Measurements from ENCODE around the gene DYNLL1. TPM values are rescaled to one million over a fixed set of nuclear protein-coding genes. Genes with fewer than 3 reads are reported as not detected.

The DYNLL1 gene
- total and polyA plus RNA-seq, 2 of the 4 experiments (the other 2 are of a cell fraction), result 663 to 696 TPM

- TF ChIP-seq USF2 (IDR thresholded peaks at IDR 0.05; ENCODE audit: low read depth, low read length) (no peak), CHD1 (IDR thresholded peaks at IDR 0.05; ENCODE audit: low read depth, low read length) (no peak), CEBPB (IDR thresholded peaks at IDR 0.05; ENCODE audit: low read depth, low read length) (no peak), MAZ (IDR thresholded peaks at IDR 0.05; ENCODE audit: borderline replicate concordance, low read depth, low read length) (no peak)
These were observed 3.1 kb downstream of the DYNLL1 start (continued) for GRCh38 chr12:120498870-120499515.

- no peak overlapping the region for H4K91ac ChIP-seq (ENCODE audit: insufficient read depth, low read depth, low read length)
- no peak overlapping the region for H2AK5ac ChIP-seq (ENCODE audit: low read depth, low read length)
- CTCF ChIA-PET, result no interaction called here
- H2AK9ac ChIP-seq (replicated peaks; ENCODE audit: low read depth, low read length, poor library complexity), result no peak overlapping the region
- H3K4ac ChIP-seq (ENCODE audit: low read depth, low read length), result no peak overlapping the region
- H4K5ac ChIP-seq (ENCODE audit: low read depth, low read length), result no peak overlapping the region
- no peak overlapping the region for H4K8ac ChIP-seq (ENCODE audit: low read depth in 2 of 2, low read length in 2 of 2)
- H3K4me2 ChIP-seq (ENCODE audit: low read depth, low read length), result no peak overlapping the region
- no peak overlapping the region for H2BK120ac ChIP-seq (ENCODE audit: low read depth, low read length)
- no peak overlapping the region for H3K18ac ChIP-seq (ENCODE audit: low read depth, low read length)
- WGBS, 2 experiments (ENCODE audit: extremely low coverage in 2 of 2, insufficient read length in 1 of 2), result 60% methylated on average over 1 of the region's 1 CpG; no CpG with 5 or more reads in 1 of the 2 experiments
- peaks cover 27% of the 10 kb centered on the region for H4K20me1 ChIP-seq (ENCODE audit: insufficient read depth, low read length)
- no peaks in the 10 kb centered on the region; the same call in 1 of the 2 replicates for H3K4me1 ChIP-seq (ENCODE audit: control insufficient read depth, insufficient read depth, low read length)
- in situ Hi-C loops (cut with MboI; ENCODE audit: low sequenced_read_pairs) (no loop called here), dilution Hi-C loops (cut with HindIII; ENCODE audit: low sequenced_read_pairs, unreplicated experiment) (no loop called here), intact Hi-C loops (cut with micrococcal nuclease) (no loop called here)
- no peaks in the 10 kb centered on the region for H3K9me1 ChIP-seq (ENCODE audit: insufficient read depth, low read length)
- H3K79me1 ChIP-seq (ENCODE audit: low read depth in 1 of 2, low read length in 2 of 2), result peaks cover 4 to 23% of the 10 kb centered on the region in 2 experiments
- no peak overlapping the region for H3K14ac ChIP-seq (replicated peaks; ENCODE audit: low read depth, low read length)
- no peaks in the 10 kb centered on the region for H3K9me3 ChIP-seq (ENCODE audit: control insufficient read depth, insufficient read depth, low read length)
- peaks cover 18% of the 10 kb centered on the region for H3K36me3 ChIP-seq (ENCODE audit: control insufficient read depth, insufficient read depth, low read length)
- H3K4me3 ChIP-seq (ENCODE audit: insufficient read depth, low read depth, low read length), result no peak overlapping the region
- H3K27ac ChIP-seq (ENCODE audit: insufficient read depth, low read length), result no peak overlapping the region
- H3K56ac ChIP-seq (ENCODE audit: extremely low read depth, insufficient read depth, low read length), result no peak overlapping the region
- no peaks in the 10 kb centered on the region for H3K27me3 ChIP-seq (ENCODE audit: control insufficient read depth, insufficient read depth, low read length)
- H2AFZ ChIP-seq (replicated peaks; ENCODE audit: low read length, poor library complexity), result no peak overlapping the region
- no peak overlapping the region for H2BK5ac ChIP-seq (ENCODE audit: low read depth, low read length, poor library complexity, severe bottlenecking)
- no peak overlapping the region for H3K23ac ChIP-seq (ENCODE audit: low read depth, low read length)
- H2BK15ac ChIP-seq (ENCODE audit: low read depth, low read length), result no peak overlapping the region
- POLR2A ChIA-PET (ENCODE audit: unreplicated experiment), result no interaction called here
- no peak overlapping the region for H3K9ac ChIP-seq (ENCODE audit: low read depth, low read length)
- no peak overlapping the region for H2BK20ac ChIP-seq (ENCODE audit: low read depth, low read length)
- BruUV-seq (replicated peaks), result no TSS peak
- ATAC-seq (ENCODE audit: low read depth), result no peak
- peak; percentile 30 for DNase-seq
- TF ChIP-seq POLR2A (IDR thresholded peaks at IDR 0.05; ENCODE audit: low read depth, low read length), result no peak
- no peak for TF ChIP-seq MXI1 (IDR thresholded peaks at IDR 0.05; ENCODE audit: borderline replicate concordance, low read depth, low read length)
- TF ChIP-seq NFE2L2 (IDR thresholded peaks at IDR 0.05; ENCODE audit: low read depth, low read length), result no peak
- no peak for TF ChIP-seq ELK1 (IDR thresholded peaks at IDR 0.05; ENCODE audit: borderline replicate concordance, low read depth, low read length)
- no peak for TF ChIP-seq CEBPB (IDR thresholded peaks at IDR 0.05; ENCODE audit: low read depth, low read length)
- no peak for TF ChIP-seq BHLHE40 (IDR thresholded peaks at IDR 0.05; ENCODE audit: low read depth, low read length)
- no peak for TF ChIP-seq FOS (IDR thresholded peaks at IDR 0.05; ENCODE audit: low read depth, low read length)
- no peak for TF ChIP-seq MAFK (IDR thresholded peaks at IDR 0.05; ENCODE audit: low read depth, low read length)
- TF ChIP-seq MAZ (IDR thresholded peaks at IDR 0.05; ENCODE audit: borderline replicate concordance, low read depth, low read length), result no peak
- no peak for TF ChIP-seq CTCF (conservative IDR thresholded peaks at IDR 0.05; ENCODE audit: low read depth, low read length)
These were observed 4.7 kb downstream of the DYNLL1 start for GRCh38 chr12:120500581-120500980.

All from IMR-90 (cell line).